Stimulated activated CD4-positive, alpha-beta T cell treated with anti-CD3 and anti-CD28 coated beads, Interleukin-1b, Interleukin-23, amount 100 ng/mL, for 48 hours (primary cell): ENCODE results near the gene CDYL2.
"Not testable (repeated sequence)": the region's sequence is repeated elsewhere in the genome, so short reads cannot be mapped to it uniquely, and the experiment has no call there.

Experiments
- DNase-seq: peaks from one replicate; pipeline ENCODE4 v3.0.0-alpha.2; 2020

The CDYL2 gene

DNA sequence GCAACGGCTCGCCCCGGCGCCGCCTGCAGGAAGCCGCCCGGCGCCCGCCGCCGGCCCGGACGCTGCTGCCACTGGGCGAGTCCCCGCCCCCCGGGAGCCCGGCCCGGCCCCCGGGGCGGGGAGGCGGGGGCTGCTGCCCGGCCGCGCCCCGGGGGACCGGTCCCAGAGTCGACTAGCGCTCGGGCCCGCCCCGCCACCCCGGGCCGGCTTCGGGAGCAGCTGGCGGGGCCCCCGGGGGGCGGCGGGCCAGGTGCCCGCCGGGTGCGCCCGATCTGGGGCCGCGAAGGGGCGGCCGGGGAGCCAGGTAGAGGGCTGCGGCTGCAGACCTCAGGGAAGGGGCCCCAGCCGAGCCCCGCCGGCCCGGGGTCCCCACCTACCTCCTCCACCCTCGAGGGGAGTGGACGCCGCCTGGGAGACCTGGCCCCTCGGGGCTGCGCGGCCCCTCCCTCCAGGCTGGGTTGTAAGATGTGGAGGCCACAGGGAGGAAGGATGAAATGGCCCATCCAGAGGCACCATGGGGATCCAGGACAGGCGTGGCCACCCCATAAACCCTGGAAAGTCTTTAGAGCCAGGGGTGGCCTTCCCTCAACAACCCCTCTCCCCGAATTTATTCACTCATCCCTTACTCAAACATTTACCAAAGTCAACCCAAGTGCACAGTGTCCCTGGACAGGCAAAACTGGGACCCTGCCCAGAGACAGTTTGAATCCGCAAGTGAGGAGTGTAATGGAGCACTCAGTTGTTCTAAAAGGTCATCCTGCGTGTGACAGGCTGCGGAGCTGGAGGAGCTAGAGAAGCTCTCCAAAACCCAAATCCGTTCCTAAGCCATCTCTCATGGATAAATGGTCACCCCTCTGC is at the start of gene CDYL2:
TSS of gene CDYL2 (minus strand) at position 73 of the 858 bp plus-strand sequence. CDS start 425 bp downstream, outside the sequence.
- peak; percentile 12 for DNase-seq

DNA sequence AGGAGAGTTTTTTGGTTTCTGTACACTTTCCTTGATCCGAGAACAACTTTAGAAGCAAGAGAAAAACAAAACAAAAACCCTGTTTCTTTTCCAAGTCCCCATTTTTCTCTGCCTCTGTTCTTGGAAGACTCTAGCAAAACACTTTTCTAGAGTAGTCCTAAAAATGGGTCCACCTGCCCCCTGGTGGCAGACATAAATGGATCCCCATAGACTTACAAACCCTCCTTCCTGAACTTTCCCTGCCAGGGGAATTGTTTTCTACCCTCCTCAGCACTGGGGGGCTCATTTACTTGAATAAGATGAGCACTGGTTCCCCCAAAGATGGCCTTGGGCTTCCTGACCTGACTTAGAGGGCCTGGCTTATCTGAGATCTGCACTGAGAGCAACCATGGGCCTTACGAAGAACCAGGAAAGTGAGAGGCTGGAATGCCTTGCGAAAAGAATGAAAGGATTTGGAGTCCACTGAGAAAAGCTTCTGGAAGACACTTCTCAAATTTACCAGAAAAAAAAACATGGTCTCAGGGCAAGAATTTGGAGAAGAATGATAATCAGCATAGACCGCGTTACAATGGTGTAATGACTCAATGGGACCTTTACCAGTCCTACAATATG is 48.0 kb upstream of the CDYL2 start:
- DNase-seq, result peak; percentile 21

GRCh38 chr16:80851831-80852230 is 47.4 kb upstream of the CDYL2 start:
- no peak for DNase-seq

- DNase-seq, result no peak
These were observed 46.4 kb upstream of the CDYL2 start for GRCh38 chr16:80850757-80851156.

DNA sequence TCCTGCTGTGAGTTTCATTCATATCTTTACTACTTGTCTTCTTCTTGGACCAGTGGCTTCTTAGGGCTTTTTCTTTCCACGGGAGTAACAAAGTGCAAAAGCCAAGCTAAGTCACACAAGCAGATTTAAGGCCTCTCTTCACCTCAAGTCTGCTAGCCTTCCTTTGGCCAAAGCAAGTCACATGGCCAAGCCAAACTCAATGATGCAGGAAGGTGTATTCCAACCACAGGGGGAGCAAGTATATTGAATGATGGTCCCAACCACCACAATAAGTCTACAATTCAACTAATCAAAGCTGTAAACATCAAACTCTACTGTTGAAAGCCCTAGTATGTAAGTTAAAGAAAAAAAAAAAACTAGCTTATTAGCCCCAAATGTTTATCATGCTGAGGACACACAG is 44.5 kb upstream of the CDYL2 start:
- DNase-seq, result no peak

GRCh38 chr16:80846680-80847079 is 42.3 kb upstream of the CDYL2 start:
- DNase-seq, result no peak

DNA sequence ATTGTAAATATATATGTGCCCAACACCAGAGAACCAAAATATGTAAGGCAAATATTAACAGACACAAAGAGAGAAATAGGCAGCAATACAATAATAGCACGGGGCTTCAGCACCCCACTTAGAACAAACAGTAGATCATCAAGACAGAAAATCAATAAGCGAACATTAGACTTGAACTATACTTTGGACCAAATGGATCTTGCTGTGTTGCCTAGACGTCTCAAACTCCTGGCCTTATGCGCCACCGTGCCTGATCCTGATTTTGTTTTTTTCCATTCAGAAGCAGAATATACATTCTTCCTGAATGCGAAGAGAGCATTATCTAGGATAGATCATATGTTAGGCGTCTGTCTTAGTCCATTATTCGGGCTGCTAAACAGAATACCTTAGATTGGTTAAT is 41.9 kb upstream of the CDYL2 start:
- no peak for DNase-seq

DNA sequence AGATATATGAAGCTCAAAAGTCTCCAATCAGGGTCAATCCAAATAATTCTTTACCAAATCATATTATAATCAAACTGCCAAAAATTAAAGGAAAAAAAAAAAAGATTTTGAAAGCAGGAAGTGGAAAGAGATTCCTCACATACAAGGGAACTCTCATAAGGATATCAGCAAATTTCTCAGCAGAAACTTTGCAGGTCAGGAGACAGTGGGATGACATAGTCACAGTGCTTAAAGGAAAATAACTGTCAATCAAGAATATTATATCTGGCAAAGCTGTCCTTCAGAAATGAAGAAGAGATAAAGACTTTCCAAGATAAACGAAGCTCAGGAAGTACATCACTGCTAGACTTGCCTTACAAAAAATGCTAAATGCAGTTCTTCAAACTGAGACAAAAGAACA is 40.0 kb upstream of the CDYL2 start:
- no peak for DNase-seq

DNA sequence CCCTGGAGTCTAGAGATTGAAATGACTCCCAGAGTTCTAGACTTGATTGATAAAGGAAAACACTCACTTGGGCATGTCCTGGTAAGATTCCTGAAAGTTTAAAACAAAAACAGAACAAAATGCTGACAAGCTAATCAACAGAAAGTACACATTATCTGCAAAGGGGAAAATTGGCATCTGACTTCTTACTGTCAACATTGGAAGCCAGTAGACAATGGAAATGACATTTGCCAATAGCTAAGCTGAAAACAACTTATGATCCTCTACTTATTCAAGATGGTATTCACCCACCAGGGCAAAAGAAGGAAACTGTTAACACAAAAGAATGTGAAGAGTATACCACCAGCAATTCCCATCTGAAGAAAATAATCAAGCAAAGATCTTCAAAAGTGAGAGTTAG is 36.8 kb upstream of the CDYL2 start:
- no peak for DNase-seq

DNA sequence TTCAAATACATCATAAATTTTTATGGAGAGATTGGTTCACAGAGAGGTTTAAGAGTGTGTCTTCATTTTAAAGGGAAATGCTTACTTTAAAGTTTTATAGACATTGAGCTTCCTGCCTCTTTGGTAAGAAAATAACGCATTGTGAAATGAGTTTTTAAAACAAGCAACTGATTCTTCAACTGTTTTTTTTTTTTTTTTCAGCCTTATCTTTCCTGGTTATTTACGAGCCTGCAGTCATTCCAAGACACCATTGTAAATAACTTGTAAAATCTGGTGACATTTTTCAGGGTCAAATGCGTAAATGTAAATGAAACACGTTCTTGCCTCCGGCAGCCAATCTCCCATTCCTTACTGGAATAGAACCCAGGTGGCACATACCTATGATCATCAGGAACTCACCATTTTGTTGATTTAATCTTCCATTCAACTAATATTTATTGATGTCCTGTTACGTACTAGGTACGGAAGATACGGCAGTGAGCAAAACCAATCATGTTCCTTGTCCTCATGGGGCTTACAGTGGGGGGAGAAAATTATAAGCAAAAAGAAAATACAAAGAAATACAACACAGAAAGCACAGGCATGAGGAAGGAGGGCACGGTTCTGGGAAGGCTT is 33.2 kb upstream of the CDYL2 start:
- no peak for DNase-seq

DNA sequence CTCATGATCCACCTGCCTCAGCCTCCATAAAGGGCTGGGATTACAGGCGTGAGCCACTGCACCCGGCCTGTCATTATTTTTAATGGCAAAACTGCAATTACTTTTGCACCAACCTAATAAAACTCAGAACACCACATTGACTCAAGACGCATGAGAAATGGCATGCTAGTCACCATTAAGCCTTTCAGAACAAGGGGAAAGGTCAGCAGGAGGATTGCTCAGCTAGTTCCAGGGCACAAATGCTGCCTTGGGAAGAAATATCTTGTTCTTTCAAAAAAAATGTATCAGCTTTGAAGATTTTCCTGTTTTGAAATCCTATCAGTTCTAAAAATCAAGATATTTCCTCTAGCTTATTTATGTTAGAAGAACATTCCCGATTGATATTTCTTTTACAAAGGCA is 32.4 kb upstream of the CDYL2 start:
- no peak for DNase-seq

DNA sequence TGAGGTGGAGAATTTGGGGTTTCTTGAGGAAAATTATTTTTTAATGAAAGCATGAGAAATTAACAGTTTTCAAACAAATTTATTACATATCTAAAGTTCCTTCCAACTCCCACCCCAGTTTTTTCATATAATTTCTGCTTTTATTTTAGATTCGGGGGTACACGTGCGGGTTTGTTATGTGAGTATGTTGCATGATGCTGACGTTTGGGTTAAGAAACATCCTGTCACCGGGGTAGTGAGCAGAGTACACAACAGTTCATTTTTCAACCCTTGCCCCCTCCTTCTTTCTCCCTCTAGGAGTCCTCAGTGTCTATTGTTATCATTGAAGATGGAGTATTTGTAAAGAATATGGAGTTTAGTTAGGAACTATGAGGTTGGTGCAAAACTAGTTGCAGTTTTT is 31.8 kb upstream of the CDYL2 start:
- no peak for DNase-seq

- DNase-seq, result no peak
These were observed 26.6 kb upstream of the CDYL2 start for GRCh38 chr16:80831039-80831438.

- no peak for DNase-seq
These were observed 24.1 kb upstream of the CDYL2 start for GRCh38 chr16:80828495-80828894.

GRCh38 chr16:80827007-80827406 is 22.6 kb upstream of the CDYL2 start:
- DNase-seq, result no peak

DNA sequence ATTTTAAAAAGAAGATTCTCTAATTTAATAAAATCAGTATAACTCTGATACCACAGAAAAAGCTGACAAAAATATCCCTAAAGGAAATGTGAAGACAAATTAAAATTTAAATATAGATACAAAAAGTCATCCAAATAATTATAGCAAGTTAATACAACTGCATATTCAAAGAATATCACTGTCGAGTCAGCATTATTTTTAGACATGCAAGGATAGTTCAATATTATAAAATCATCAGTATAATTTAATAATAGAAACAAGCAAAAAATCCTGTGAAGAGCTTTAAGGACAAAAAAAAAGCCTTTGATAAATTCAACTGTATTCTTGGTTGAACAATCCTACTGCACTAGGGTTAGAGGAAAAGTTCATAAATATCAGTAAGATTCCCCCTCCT is 21.0 kb upstream of the CDYL2 start:
- no peak for DNase-seq

- peak; percentile 21 for DNase-seq
These were observed 20.4 kb upstream of the CDYL2 start for GRCh38 chr16:80824623-80825364.

- no peak for DNase-seq
These were observed 15.6 kb upstream of the CDYL2 start for GRCh38 chr16:80819988-80820387.

DNA sequence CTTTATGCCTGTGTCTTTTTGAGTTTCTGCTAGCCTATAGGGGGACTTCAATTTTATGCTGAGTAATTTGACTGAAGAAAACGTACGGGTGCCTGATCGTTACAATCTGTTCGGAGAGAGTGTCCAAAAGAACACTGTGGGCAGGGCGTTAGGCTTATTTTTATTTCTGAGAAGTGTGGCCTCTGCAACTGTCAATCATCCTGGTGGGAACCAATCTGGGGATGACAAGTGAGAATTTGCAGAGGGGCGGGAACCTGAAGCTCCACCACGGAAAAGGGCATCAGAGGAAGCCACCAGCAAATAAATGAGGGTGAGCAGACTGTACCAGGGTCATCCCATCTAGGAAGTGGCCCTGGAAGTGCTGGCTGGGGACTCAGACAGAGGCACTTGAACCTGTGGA is 12.0 kb upstream of the CDYL2 start:
- no peak for DNase-seq

DNA sequence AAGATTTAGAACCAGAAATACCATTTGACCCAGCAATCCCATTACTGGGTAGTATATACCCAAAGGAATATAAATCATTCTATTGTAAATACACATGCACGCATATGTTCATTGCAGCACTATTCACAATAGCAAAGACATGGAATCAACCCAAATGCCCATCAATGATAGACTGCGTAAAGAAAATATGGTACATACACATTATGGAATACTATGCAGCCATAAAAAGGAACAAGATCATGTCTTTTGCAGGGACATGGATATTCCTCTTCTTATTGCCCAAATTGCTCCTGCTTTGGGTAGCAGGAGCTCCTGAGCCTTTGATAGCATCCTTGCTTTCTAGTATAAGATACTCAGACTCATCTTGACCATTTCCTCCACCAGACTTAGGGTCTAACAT is 10.9 kb upstream of the CDYL2 start:
- not testable (repeated sequence) for DNase-seq

DNA sequence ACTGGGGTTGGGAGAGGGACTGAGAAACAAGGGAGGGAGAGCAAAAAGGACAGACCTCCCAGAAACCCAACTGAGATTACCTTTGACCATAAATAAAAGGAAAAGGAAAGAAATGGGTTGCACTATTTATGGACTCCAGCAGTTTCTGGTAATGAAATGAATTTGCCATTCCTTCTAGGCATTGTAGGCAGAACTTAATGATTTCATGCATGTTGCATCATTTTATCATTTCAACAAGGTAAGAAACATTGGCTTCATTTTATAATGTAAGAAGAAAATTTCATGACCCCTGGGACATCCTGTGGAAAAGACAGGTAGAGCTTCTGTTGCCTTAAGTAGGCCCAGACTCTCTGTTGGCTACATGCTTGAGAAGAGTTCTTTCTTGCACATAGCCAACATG is 8.2 kb upstream of the CDYL2 start:
- DNase-seq, result no peak

GRCh38 chr16:80809366-80809765 is 5.0 kb upstream of the CDYL2 start:
- no peak for DNase-seq

- no peak for DNase-seq
These were observed 3.5 kb upstream of the CDYL2 start for GRCh38 chr16:80807906-80808305.
